ENCODE measurements around the gene SLC30A7. TPM values are rescaled to one million over a fixed set of nuclear protein-coding genes. Genes with fewer than 3 reads are reported as not detected.

SLC30A7 gene
- total and polyA plus RNA-seq, 2 of the 13 experiments (the other 11 are each of a cell fraction or from before 2014, with no cell fraction given): 8.3 to 40.8 TPM

GRCh38 chr1:101025657-101026429, 130.0 kb downstream of the SLC30A7 start, which contains the start of gene DPH5 (continued):
- TF ChIP-seq ZNF709 (CRISPR knock-in tag; IDR thresholded peaks at IDR 0.05): peak; percentile 63; the same call in 1 of the 2 replicates
- TF ChIP-seq FOXK1 (CRISPR knock-in tag; IDR thresholded peaks at IDR 0.05; ENCODE audit: borderline replicate concordance, low read depth): peak; percentile 43; the same call in 1 of the 2 replicates
- no peak; the same call in 1 of the 2 replicates for TF ChIP-seq ZSCAN21 (CRISPR knock-in tag; IDR thresholded peaks at IDR 0.05; ENCODE audit: borderline replicate concordance)
- no peak for TF ChIP-seq TCF7 (IDR thresholded peaks at IDR 0.05; ENCODE audit: low read depth)
- TF ChIP-seq, protein P1, sequence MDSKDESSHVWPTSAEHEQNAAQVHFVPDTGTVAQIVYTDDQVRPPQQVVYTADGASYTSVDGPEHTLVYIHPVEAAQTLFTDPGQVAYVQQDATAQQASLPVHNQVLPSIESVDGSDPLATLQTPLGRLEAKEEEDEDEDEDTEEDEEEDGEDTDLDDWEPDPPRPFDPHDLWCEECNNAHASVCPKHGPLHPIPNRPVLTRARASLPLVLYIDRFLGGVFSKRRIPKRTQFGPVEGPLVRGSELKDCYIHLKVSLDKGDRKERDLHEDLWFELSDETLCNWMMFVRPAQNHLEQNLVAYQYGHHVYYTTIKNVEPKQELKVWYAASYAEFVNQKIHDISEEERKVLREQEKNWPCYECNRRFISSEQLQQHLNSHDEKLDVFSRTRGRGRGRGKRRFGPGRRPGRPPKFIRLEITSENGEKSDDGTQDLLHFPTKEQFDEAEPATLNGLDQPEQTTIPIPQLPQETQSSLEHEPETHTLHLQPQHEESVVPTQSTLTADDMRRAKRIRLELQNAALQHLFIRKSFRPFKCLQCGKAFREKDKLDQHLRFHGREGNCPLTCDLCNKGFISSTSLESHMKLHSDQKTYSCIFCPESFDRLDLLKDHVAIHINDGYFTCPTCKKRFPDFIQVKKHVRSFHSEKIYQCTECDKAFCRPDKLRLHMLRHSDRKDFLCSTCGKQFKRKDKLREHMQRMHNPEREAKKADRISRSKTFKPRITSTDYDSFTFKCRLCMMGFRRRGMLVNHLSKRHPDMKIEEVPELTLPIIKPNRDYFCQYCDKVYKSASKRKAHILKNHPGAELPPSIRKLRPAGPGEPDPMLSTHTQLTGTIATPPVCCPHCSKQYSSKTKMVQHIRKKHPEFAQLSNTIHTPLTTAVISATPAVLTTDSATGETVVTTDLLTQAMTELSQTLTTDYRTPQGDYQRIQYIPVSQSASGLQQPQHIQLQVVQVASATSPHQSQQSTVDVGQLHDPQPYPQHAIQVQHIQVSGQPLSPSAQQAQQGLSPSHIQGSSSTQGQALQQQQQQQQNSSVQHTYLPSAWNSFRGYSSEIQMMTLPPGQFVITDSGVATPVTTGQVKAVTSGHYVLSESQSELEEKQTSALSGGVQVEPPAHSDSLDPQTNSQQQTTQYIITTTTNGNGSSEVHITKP (CRISPR knock-in tag; IDR thresholded peaks at IDR 0.05; ENCODE audit: low read depth): 0 out of 2 replicates have a peak, but pooled peaks have one; percentile 26
- TF ChIP-seq ZNF20 (CRISPR knock-in tag; IDR thresholded peaks at IDR 0.05): no peak
- TF ChIP-seq KAT8 (CRISPR knock-in tag; IDR thresholded peaks at IDR 0.05): peak; percentile 96
- TF ChIP-seq ATF7 (IDR thresholded peaks at IDR 0.05): no peak
- TF ChIP-seq ATF7 (CRISPR knock-in tag; IDR thresholded peaks at IDR 0.05): no peak
- peak; percentile 88 for TF ChIP-seq PHF20 (CRISPR knock-in tag; IDR thresholded peaks at IDR 0.05)
- no peak for TF ChIP-seq SETDB1 (CRISPR knock-in tag; IDR thresholded peaks at IDR 0.05; ENCODE audit: borderline replicate concordance)
- peak; percentile 39; the same call in 1 of the 2 replicates for TF ChIP-seq ZBTB38 (CRISPR knock-in tag; IDR thresholded peaks at IDR 0.05)
- no peak for TF ChIP-seq SKIL (CRISPR knock-in tag; IDR thresholded peaks at IDR 0.05; ENCODE audit: borderline replicate concordance)
- no peak for TF ChIP-seq ZNF572 (CRISPR knock-in tag; IDR thresholded peaks at IDR 0.05)
- TF ChIP-seq SSRP1 (CRISPR knock-in tag; IDR thresholded peaks at IDR 0.05): no peak
- TF ChIP-seq, protein P2, sequence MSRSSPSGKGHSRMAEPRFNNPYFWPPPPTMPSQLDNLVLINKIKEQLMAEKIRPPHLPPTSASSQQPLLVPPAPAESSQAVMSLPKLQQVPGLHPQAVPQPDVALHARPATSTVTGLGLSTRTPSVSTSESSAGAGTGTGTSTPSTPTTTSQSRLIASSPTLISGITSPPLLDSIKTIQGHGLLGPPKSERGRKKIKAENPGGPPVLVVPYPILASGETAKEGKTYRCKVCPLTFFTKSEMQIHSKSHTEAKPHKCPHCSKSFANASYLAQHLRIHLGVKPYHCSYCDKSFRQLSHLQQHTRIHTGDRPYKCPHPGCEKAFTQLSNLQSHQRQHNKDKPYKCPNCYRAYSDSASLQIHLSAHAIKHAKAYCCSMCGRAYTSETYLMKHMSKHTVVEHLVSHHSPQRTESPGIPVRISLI (CRISPR knock-in tag; IDR thresholded peaks at IDR 0.05; ENCODE audit: borderline replicate concordance): 0 out of 2 replicates have a peak, but pooled peaks have one; percentile 43
- no peak for TF ChIP-seq TCF7L2 (IDR thresholded peaks at IDR 0.05; ENCODE audit: low read depth, low read length)
- 0 out of 2 replicates have a peak, but pooled peaks have one; percentile 52 for TF ChIP-seq ZNF235 (CRISPR knock-in tag; IDR thresholded peaks at IDR 0.05; ENCODE audit: borderline replicate concordance)
- TF ChIP-seq FOSL2 (CRISPR knock-in tag; IDR thresholded peaks at IDR 0.05): no peak; the same call in 1 of the 2 replicates
- TF ChIP-seq ZUFSP (CRISPR knock-in tag; IDR thresholded peaks at IDR 0.05; ENCODE audit: borderline replicate concordance): no peak
